H9 (cell line): ENCODE data around the gene PALD1. TPM values are rescaled to one million over a fixed set of nuclear protein-coding genes. Genes with fewer than 3 reads are reported as not detected.

Source experiments
- DNase-seq: peaks from one replicate; pipeline ENCODE4 v3.0.0-alpha.2; 2017
- H2AFZ ChIP-seq: one replicate; pipeline ENCODE4 v1.6.1; 2013; ENCODE audit warnings: mild to moderate bottlenecking, low read length, control low read depth, moderate library complexity
- H2AK5ac ChIP-seq: 2 replicates; pipeline ENCODE4 v1.6.1; 2013; ENCODE audit warnings: low read length, control low read depth, mixed read lengths; ENCODE audit not compliant: insufficient read length
- H2BK120ac ChIP-seq: one replicate; pipeline ENCODE4 v1.6.1; 2013; ENCODE audit warnings: low read depth, mild to moderate bottlenecking, low read length, control low read depth, inconsistent platforms; ENCODE audit not compliant: poor library complexity, severe bottlenecking
- H2BK12ac ChIP-seq: 2 replicates; pipeline ENCODE4 v1.6.1; 2013; ENCODE audit warnings: low read length, control low read depth, mixed read lengths, low read depth; ENCODE audit not compliant: insufficient read length
- H2BK15ac ChIP-seq: 2 replicates; pipeline ENCODE4 v1.6.1; 2013; ENCODE audit warnings: low read depth, low read length, control low read depth
- H2BK20ac ChIP-seq: one replicate; pipeline ENCODE4 v1.6.1; 2013; ENCODE audit warnings: low read depth, mild to moderate bottlenecking, low read length, control low read depth, inconsistent platforms; ENCODE audit not compliant: poor library complexity, severe bottlenecking
- H2BK5ac ChIP-seq: 2 replicates; pipeline ENCODE4 v1.6.1; 2013; ENCODE audit warnings: low read length, control low read depth, mixed read lengths; ENCODE audit not compliant: insufficient read length
- H3K14ac ChIP-seq: 2 replicates; pipeline ENCODE4 v1.6.1; 2013; ENCODE audit warnings: low read length, control low read depth; ENCODE audit not compliant: insufficient read depth
- H3K18ac ChIP-seq: 2 replicates; pipeline ENCODE4 v1.6.1; 2013; ENCODE audit warnings: low read depth, mild to moderate bottlenecking, mixed read lengths, low read length, control low read depth; ENCODE audit not compliant: insufficient read length
- H3K23ac ChIP-seq: 2 replicates; pipeline ENCODE4 v1.6.1; 2013; ENCODE audit warnings: low read length, control low read depth, mixed read lengths, low read depth; ENCODE audit not compliant: insufficient read length
- H3K23me2 ChIP-seq: 2 replicates; pipeline ENCODE4 v1.6.1; 2013; ENCODE audit warnings: low read depth, mild to moderate bottlenecking, mixed read lengths, low read length, control low read depth; ENCODE audit not compliant: insufficient read length, poor library complexity, severe bottlenecking
- H3K27ac ChIP-seq: 2 replicates; pipeline ENCODE4 v1.5.1; 2013; ENCODE audit warnings: low read length, control low read depth, mixed read lengths, low read depth; ENCODE audit not compliant: insufficient read length
- H3K27me3 ChIP-seq: 2 replicates; pipeline ENCODE4 v1.6.1; 2013; ENCODE audit warnings: low read length, control low read depth, inconsistent platforms; ENCODE audit not compliant: insufficient read depth
- H3K4ac ChIP-seq: 2 replicates; pipeline ENCODE4 v1.6.1; 2013; ENCODE audit warnings: low read depth, mild to moderate bottlenecking, control low read depth, inconsistent platforms, low read length, moderate library complexity
- H3K4me1 ChIP-seq: 2 replicates; pipeline ENCODE4 v1.6.1; 2013; ENCODE audit warnings: low read length, control low read depth, inconsistent platforms; ENCODE audit not compliant: insufficient read depth
- H3K4me2 ChIP-seq: 2 replicates; pipeline ENCODE4 v1.6.1; 2013; ENCODE audit warnings: low read length, control low read depth, mixed read lengths; ENCODE audit not compliant: insufficient read length, insufficient read depth
- H3K56ac ChIP-seq: 2 replicates; pipeline ENCODE4 v1.6.1; 2013; ENCODE audit warnings: low read depth, mild to moderate bottlenecking, mixed read lengths, low read length, control low read depth; ENCODE audit not compliant: insufficient read length
- H3K79me1 ChIP-seq: 2 replicates; pipeline ENCODE4 v1.6.1; 2013; ENCODE audit warnings: low read depth, mild to moderate bottlenecking, moderate library complexity, low read length, control low read depth, inconsistent platforms; ENCODE audit not compliant: insufficient read depth, poor library complexity, severe bottlenecking
- H3K79me2 ChIP-seq: 2 replicates; pipeline ENCODE4 v1.6.1; 2013; ENCODE audit warnings: low read length, control low read depth, inconsistent platforms; ENCODE audit not compliant: insufficient read depth
- H3K9ac ChIP-seq: 2 replicates; pipeline ENCODE4 v1.6.1; 2013; ENCODE audit warnings: low read length, control low read depth, mixed read lengths; ENCODE audit not compliant: insufficient read length; ENCODE audit errors: extremely low read depth
- H3K9me3 ChIP-seq: one replicate; pipeline ENCODE4 v1.6.1; 2013; ENCODE audit warnings: low read depth, low read length, inconsistent platforms; ENCODE audit not compliant: control insufficient read depth
- H3T11ph ChIP-seq: one replicate; pipeline ENCODE4 v1.6.1; 2013; ENCODE audit warnings: mild to moderate bottlenecking, low read length, control low read depth, inconsistent platforms
- H4K20me1 ChIP-seq: one replicate; pipeline ENCODE4 v1.6.1; 2013; ENCODE audit not compliant: control insufficient read depth, insufficient read length, insufficient read depth
- H4K5ac ChIP-seq: 2 replicates; pipeline ENCODE4 v1.6.1; 2013; ENCODE audit warnings: low read depth, mild to moderate bottlenecking, mixed read lengths, low read length, control low read depth; ENCODE audit not compliant: insufficient read length
- H4K8ac ChIP-seq: replicated peaks from 2 replicates; pipeline ENCODE4 v1.6.1; 2013; ENCODE audit warnings: low read length, control low read depth, mixed read lengths, low read depth; ENCODE audit not compliant: insufficient read length
- H4K91ac ChIP-seq: 2 replicates; pipeline ENCODE4 v1.6.1; 2013; ENCODE audit warnings: low read depth, mild to moderate bottlenecking, moderate library complexity, mixed read lengths, low read length, control low read depth; ENCODE audit not compliant: insufficient read length
- H3K27ac Mint-ChIP-seq, 3 experiments: 2 replicates in 2 of 3; 3 replicates in 1 of 3; pipeline ENCODE4 v1.8.0; 2020 to 2021; ENCODE audit warnings: mixed read lengths in 3 of 3, mild to moderate bottlenecking in 1 of 3, moderate library complexity in 1 of 3
- H3K27me3 Mint-ChIP-seq: 2 replicates; pipeline ENCODE4 v1.8.0; 2021; ENCODE audit warnings: low read depth, mild to moderate bottlenecking, moderate library complexity, mixed read lengths
- H3K36me3 Mint-ChIP-seq, 3 experiments: 2 replicates in 2 of 3; 3 replicates in 1 of 3; pipeline ENCODE4 v1.8.0; 2020 to 2021; ENCODE audit warnings: low read depth in 3 of 3, mixed read lengths in 3 of 3; ENCODE audit not compliant: insufficient read depth in 1 of 3
- H3K4me1 Mint-ChIP-seq, 2 experiments: 2 replicates each; pipeline ENCODE4 v1.8.0; 2020; ENCODE audit warnings: mixed read lengths in 2 of 2
- H3K4me3 Mint-ChIP-seq, 2 experiments: 2 replicates in 1 of 2; 3 replicates in 1 of 2; pipeline ENCODE4 v1.8.0; 2020 to 2021; ENCODE audit warnings: mild to moderate bottlenecking in 2 of 2, mixed read lengths in 2 of 2, moderate library complexity in 1 of 2
- H3K9me3 Mint-ChIP-seq, 2 experiments: 2 replicates in 1 of 2; 3 replicates in 1 of 2; pipeline ENCODE4 v1.8.0; 2020; ENCODE audit warnings: mild to moderate bottlenecking in 2 of 2, mixed read lengths in 2 of 2, moderate library complexity in 1 of 2
- CTCF ChIP-seq: fragments of 200-600 bp; sonication (generic); conservative IDR thresholded peaks from 3 replicates; pipeline ENCODE4 v1.8.0; 2021; ENCODE audit warnings: antibody characterized with exemption, mild to moderate bottlenecking
- WGBS: extraction: QIAGEN DNeasy Blood & Tissue Kit; methylation state at CpG from one replicate; pipeline ENCODE4 v1.1.7; 2013; ENCODE audit warnings: missing lambda C conversion rate, low lambda C conversion rate, mixed read lengths; ENCODE audit not compliant: insufficient read length; ENCODE audit errors: extremely low coverage; 5-methylcytosine and 5-hydroxymethylcytosine counted together
- total RNA-seq: library from RNA; stranded (reverse); gene quantifications from 2 replicates; pipeline ENCODE4 v1.2.1, GENCODE V29; 2021

The PALD1 gene
- total RNA-seq, 1 experiment from 2014 or later, result 21.1 TPM

DNA sequence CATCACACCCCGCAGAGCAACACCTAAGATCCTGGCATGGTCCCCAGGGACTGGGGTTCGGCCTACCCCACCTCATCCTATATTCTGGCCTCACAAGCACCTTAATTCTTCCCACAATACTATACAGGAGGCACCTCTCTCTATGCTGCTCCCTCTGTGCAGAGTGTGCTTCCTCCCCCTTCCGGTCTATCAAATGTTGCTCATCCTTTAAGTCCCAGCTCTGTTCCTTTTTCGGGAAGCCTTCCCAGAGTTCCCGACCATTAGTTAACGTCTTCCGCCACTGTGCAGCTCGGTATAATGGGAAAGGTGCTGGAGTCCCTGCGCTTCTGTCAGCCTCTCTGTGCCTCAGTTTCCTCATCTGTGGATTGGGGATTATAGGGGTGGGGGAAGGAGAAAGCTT is 21.8 kb downstream of the PALD1 start:
- Histone ChIP-seq H3K27me3 (no peaks in the 10 kb centered on the region), H2AK5ac (no peak overlapping the region), H3T11ph (no peak overlapping the region), H3K79me1 (no peaks in the 10 kb centered on the region), H2BK12ac (no peak overlapping the region), H3K27ac (no peak overlapping the region), H4K5ac (no peak overlapping the region), H3K56ac (no peak overlapping the region), H3K4me2 (no peak overlapping the region), H2BK120ac (no peak overlapping the region), H3K23me2 (no peaks in the 10 kb centered on the region), H2BK15ac (no peak overlapping the region), H3K14ac (no peak overlapping the region), H3K9ac (no peak overlapping the region), H4K8ac (peak overlapping the region; percentile 72), H2AFZ (no peak overlapping the region), H3K9me3 (no peaks in the 10 kb centered on the region), H4K20me1 (peaks cover 3% of the 10 kb centered on the region), H3K79me2 (peaks cover 8% of the 10 kb centered on the region; the same call in 1 of the 2 replicates), H3K4me1 (no peaks in the 10 kb centered on the region; the same call in 1 of the 2 replicates), H4K91ac (no peak overlapping the region), H3K23ac (no peak overlapping the region), H3K18ac (no peak overlapping the region), H2BK5ac (no peak overlapping the region), H2BK20ac (no peak overlapping the region), H3K4ac (no peak overlapping the region)
- TF ChIP-seq CTCF, result no peak
- DNase-seq, result no peak
- Mint-ChIP-seq H3K9me3 (no peaks in the 10 kb centered on the region), H3K27me3 (no peaks in the 10 kb centered on the region), H3K4me3 (no peak overlapping the region), H3K4me1 (peaks cover 14 to 25% of the 10 kb centered on the region in 2 experiments), H3K27ac (peak overlapping the region in 1 of 3 experiments; percentile 4; a peak in 3 of 7 replicates), H3K36me3 (no peaks in the 10 kb centered on the region; a peak in 1 of 7 replicates)
- WGBS, result no CpG with 5 or more reads among the region's 9 CpGs
